ENCODE results near the gene DLEC1.

DLEC1 gene

DNA sequence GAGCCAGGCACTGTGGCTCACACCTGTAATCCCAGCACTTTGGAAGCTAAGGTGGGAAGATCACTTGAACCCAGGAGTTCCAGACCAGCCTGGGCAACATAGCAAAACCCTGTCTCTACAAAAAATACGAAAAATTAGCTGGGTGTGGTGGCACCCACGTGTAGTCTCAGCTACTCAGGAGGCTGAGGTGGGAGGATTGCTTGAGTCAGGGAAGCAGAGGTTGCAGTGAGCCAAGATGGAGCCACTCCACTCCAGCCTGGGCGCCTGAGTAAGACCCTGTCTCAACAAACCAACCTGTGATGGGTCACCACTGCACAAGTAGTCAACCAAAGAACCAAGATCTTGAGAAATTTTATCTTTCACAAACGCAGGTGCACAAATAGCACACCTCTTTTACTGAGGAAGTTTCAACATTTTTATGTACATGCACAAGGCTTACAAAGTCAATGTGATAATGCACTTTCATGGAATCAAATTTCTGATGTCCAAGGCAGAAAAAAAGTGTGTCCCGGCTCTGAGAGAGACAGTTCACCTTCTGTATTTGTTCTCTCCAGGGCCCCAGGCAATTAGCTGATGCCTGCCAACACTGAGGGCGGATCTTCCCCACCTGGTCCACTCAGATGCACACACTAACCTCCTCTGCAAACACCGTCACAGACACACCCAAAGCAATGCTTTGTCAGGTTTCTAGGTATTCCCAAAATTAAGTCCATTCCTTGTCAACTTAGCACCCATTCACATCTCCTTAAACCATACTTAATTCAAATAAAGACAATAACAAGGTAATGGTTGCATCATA lies 85.5 kb downstream of the DLEC1 start:
- Histone ChIP-seq H3K4me3 (ENCODE audit: low read depth, low read length) (no peak overlapping the region), H3K27ac (no peak overlapping the region), H3K27me3 (replicated peaks) (no peaks in the 10 kb centered on the region), H3K36me3 (replicated peaks) (peaks cover 52% of the 10 kb centered on the region)
- no peak for DNase-seq
- TF ChIP-seq, protein P1, sequence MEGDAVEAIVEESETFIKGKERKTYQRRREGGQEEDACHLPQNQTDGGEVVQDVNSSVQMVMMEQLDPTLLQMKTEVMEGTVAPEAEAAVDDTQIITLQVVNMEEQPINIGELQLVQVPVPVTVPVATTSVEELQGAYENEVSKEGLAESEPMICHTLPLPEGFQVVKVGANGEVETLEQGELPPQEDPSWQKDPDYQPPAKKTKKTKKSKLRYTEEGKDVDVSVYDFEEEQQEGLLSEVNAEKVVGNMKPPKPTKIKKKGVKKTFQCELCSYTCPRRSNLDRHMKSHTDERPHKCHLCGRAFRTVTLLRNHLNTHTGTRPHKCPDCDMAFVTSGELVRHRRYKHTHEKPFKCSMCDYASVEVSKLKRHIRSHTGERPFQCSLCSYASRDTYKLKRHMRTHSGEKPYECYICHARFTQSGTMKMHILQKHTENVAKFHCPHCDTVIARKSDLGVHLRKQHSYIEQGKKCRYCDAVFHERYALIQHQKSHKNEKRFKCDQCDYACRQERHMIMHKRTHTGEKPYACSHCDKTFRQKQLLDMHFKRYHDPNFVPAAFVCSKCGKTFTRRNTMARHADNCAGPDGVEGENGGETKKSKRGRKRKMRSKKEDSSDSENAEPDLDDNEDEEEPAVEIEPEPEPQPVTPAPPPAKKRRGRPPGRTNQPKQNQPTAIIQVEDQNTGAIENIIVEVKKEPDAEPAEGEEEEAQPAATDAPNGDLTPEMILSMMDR (IDR thresholded peaks at IDR 0.05; ENCODE audit: low read depth, low read length, missing control alignments): no peak
- in situ Hi-C loops (cut with HindIII; ENCODE audit: low pct_ligation_motif_present, low sequenced_read_pairs): no loop called here

DNA sequence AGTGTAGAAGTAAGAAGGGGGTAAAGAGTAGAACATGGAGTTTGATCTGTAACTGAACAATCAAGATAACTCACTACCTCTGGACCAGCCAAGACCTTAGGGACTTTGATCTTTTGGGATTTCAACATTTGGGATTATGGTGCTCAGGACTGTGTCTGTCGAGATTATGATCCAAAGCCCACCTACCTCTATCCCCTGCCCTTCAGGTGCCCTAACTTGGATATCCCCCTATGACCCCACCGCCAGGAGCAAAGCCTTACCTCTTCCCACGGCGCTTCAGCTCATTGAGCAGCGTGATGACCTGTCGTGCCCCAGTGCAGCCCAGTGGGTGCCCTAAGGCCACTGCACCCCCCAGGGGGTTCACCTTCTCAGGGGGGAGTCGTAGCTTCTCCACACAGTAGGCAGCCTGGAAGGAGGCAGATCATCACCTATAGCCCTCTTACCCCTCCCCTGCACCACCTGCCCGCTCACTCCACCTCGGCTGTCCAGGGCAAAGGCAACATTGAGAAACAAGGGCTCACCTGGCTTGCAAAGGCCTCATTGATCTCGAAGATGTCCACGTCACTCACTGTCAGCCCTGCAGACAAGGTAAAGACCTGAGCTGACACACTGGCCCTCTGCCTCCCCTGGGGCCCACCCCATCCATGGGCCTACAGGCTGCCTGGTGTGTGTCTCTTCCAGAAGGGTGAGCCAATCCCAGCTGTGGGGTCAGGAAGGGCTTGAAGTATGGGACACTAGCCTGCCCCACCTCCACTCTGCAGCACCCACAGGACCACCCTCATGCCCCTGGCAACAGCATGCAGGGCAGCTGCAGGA lies 86.5 kb downstream of the DLEC1 start:
- Histone ChIP-seq H3K36me3 (replicated peaks) (peaks cover 58% of the 10 kb centered on the region), H3K4me3 (ENCODE audit: low read depth, low read length) (no peak overlapping the region), H3K27ac (no peak overlapping the region), H3K27me3 (replicated peaks) (no peaks in the 10 kb centered on the region)
- TF ChIP-seq, protein P1 (IDR thresholded peaks at IDR 0.05; ENCODE audit: low read depth, low read length, missing control alignments): no peak
- DNase-seq: no peak
- in situ Hi-C loops (cut with HindIII; ENCODE audit: low pct_ligation_motif_present, low sequenced_read_pairs): no loop called here

DNA sequence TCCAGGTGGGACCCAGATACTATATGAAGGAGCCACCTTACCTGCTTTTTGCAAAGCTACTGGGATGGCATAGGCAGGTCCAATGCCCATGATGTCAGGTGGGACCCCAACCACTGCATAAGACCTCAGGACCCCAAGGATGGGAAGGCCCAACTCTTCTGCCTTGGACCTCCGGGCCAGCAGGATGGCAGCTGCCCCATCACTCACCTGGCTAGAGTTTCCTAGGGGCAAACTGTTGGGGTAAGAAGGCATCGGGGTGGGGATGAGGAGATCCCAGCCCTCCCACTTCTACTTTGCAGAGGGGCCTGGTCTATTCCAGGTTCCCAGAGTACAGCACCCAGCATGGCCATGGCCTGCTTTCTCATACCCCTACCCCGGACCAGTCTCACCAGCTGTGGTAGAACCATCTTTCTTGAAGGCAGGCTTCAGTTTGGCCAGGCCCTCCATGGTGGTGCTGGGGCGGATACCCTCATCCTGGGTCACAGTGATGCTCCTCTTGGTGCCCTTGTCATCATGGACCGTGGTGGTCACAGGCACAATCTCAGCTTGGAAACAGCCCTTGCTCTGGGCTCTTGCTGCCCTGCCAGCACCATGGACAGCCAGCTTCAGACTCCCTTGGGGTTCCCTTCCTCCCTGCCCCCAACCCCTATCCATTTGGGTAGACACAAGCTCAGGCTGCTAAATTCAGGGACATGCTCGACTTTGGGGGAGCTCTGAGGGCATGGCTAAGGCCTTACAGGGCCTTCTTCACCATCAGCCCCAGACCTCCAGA lies 87.3 kb downstream of the DLEC1 start:
- DNase-seq: no peak
- in situ Hi-C loops (cut with HindIII; ENCODE audit: low pct_ligation_motif_present, low sequenced_read_pairs): no loop called here
- TF ChIP-seq, protein P1 (IDR thresholded peaks at IDR 0.05; ENCODE audit: low read depth, low read length, missing control alignments): no peak
- Histone ChIP-seq H3K27me3 (replicated peaks) (no peaks in the 10 kb centered on the region), H3K4me3 (ENCODE audit: low read depth, low read length) (no peak overlapping the region), H3K27ac (no peak overlapping the region), H3K36me3 (replicated peaks) (peaks cover 64% of the 10 kb centered on the region)

DNA sequence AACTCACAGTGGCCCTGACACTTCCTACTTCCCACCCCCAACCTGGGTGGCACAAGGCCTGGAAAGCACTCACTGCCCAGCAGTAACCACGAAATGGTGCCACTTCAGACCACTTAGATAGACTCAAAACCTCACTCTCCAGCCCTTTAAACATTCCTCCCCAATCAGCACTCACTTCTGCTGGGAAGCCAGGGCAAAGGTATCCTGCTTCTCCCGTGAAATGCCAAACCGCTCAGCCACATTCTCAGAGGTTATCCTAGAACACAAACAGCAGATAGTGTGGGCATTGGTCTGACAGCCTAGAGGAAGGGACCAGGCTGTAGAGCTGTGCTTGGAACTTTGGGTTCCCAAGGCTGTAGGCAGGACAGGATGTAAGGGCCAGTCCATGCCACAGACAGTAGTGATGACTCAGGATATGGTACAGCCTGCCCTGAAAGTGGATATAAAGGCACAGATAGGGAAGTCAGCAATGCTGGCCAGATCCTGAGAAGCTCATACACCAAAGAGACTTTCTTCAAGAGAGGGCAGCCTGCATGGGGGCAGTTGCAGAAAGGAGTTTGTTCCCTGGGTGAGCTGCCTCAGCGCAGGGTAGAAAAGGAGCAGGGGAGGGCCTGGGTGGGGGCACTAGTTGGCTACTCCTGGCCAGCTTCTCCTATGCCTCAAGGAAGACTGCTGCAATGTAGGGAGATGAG lies 88.7 kb downstream of the DLEC1 start:
- in situ Hi-C loops (cut with HindIII; ENCODE audit: low pct_ligation_motif_present, low sequenced_read_pairs): no loop called here
- TF ChIP-seq, protein P1 (IDR thresholded peaks at IDR 0.05; ENCODE audit: low read depth, low read length, missing control alignments): no peak
- no peaks in the 10 kb centered on the region for H3K27me3 ChIP-seq (replicated peaks)
- no peak overlapping the region for H3K4me3 ChIP-seq (ENCODE audit: low read depth, low read length)
- no peak overlapping the region for H3K27ac ChIP-seq
- DNase-seq: no peak
- peaks cover 60% of the 10 kb centered on the region for H3K36me3 ChIP-seq (replicated peaks)

DNA sequence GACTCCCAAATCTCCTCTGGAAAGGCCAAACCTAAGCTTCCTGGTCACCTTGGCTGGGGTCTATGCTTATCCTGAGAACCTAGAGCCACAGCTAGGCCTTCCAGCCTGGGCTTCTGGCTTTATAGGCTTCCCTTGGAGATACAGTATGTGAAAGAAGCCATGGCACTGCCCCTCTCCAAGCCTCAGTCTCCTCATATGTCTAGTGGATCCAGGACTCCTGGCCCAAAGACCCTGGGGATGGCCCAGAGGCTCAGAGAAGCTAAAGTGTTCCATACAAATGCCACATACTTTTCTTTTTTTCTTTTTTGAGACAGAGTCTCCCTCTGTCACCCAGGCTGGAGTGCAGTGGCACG lies 89.3 kb downstream of the DLEC1 start:
- TF ChIP-seq, protein P1 (IDR thresholded peaks at IDR 0.05; ENCODE audit: low read depth, low read length, missing control alignments): no peak
- Histone ChIP-seq H3K27me3 (replicated peaks) (no peaks in the 10 kb centered on the region), H3K27ac (no peak overlapping the region), H3K4me3 (ENCODE audit: low read depth, low read length) (no peak overlapping the region), H3K36me3 (replicated peaks) (peaks cover 55% of the 10 kb centered on the region)
- in situ Hi-C loops (cut with HindIII; ENCODE audit: low pct_ligation_motif_present, low sequenced_read_pairs): no loop called here
- DNase-seq: no peak

Measured in brain microvascular endothelial cell (primary cell).